H1 (cell line): Measurements from ENCODE around the gene C7orf25. TPM values are rescaled to one million over a fixed set of nuclear protein-coding genes. Genes with fewer than 3 reads are reported as not detected.
A peak's percentile ranks its signal among the peaks of the same experiment; 100 is the strongest.

ENCODE experiments used
- CTCF ChIA-PET: fragments of 300-600 bp; sonication (Branson Sonifier 250); formaldehyde crosslinking; loops from one replicate; lab custom pipeline; 2021; ENCODE audit not compliant: partially characterized antibody; lab: Charles Lee
- POLR2A ChIA-PET: fragments of 300-600 bp; sonication (Branson Sonifier 250); formaldehyde crosslinking; loops from one replicate; lab custom pipeline; 2021; ENCODE audit warnings: inconsistent platforms; ENCODE audit not compliant: partially characterized antibody; lab: Charles Lee
- DNase-seq, 2 experiments: peaks; one replicate each; pipeline versions ENCODE4 v3.0.0 to v3.0.0-alpha.2; 2010 to 2022; ENCODE audit warnings: low spot score in 2 of 2, low read depth in 1 of 2, mixed read lengths in 1 of 2
- FAIRE-seq: peaks from 2 replicates; lab custom pipeline; 2011; peaks lifted over from hg19 to GRCh38; lab: Jason Lieb, UNC
- H2AFZ ChIP-seq: 2 replicates; pipeline ENCODE4 v1.8.1; 2012; ENCODE audit warnings: low read length, inconsistent platforms
- H2AK5ac ChIP-seq: 2 replicates; pipeline ENCODE4 v1.6.1; 2013; ENCODE audit warnings: low read depth, low read length
- H2BK120ac ChIP-seq: replicated peaks from 2 replicates; pipeline ENCODE3; 2013; ENCODE audit warnings: low read depth, low read length, inconsistent platforms
- H2BK12ac ChIP-seq: 2 replicates; pipeline ENCODE4 v1.6.1; 2013; ENCODE audit warnings: low read depth, low read length
- H2BK15ac ChIP-seq: 2 replicates; pipeline ENCODE4 v1.6.1; 2013; ENCODE audit warnings: low read length
- H2BK20ac ChIP-seq: 2 replicates; pipeline ENCODE4 v1.6.1; 2013; ENCODE audit warnings: low read length
- H2BK5ac ChIP-seq: 2 replicates; pipeline ENCODE4 v1.6.1; 2013; ENCODE audit warnings: low read depth, low read length
- H3K14ac ChIP-seq: 2 replicates; pipeline ENCODE4 v1.6.1; 2013; ENCODE audit warnings: inconsistent platforms; ENCODE audit not compliant: insufficient read length
- H3K18ac ChIP-seq: 2 replicates; pipeline ENCODE4 v1.6.1; 2013; ENCODE audit warnings: low read length; ENCODE audit errors: extremely low read depth
- H3K23ac ChIP-seq: 2 replicates; pipeline ENCODE4 v1.6.1; 2013; ENCODE audit warnings: inconsistent platforms; ENCODE audit not compliant: insufficient read length
- H3K23me2 ChIP-seq: 2 replicates; pipeline ENCODE4 v1.6.1; 2013; ENCODE audit warnings: low read depth, low read length
- H3K27ac ChIP-seq: 2 replicates; pipeline ENCODE4 v1.6.1; 2011; ENCODE audit warnings: low read depth, low read length, inconsistent platforms
- H3K27me3 ChIP-seq, 4 experiments: replicated peaks in 1 of 4; 1 replicate in 1 of 4; 2 replicates in 3 of 4; pipeline versions ENCODE4 v1.6.1 to v1.8.1; 2011 to 2013; ENCODE audit warnings: low read length in 3 of 4, mild to moderate bottlenecking in 3 of 4, inconsistent platforms in 2 of 4, mixed read lengths in 2 of 4, moderate library complexity in 1 of 4; ENCODE audit not compliant: control insufficient read depth in 3 of 4, insufficient read depth in 3 of 4; ENCODE audit errors: extremely low read depth in 1 of 4
- H3K36me3 ChIP-seq, 4 experiments: 2 replicates each; pipeline versions ENCODE4 v1.6.1 to v1.8.1; 2011 to 2013; ENCODE audit warnings: mild to moderate bottlenecking in 4 of 4, low read length in 3 of 4, moderate library complexity in 2 of 4, control low read depth in 1 of 4, inconsistent platforms in 1 of 4; ENCODE audit not compliant: insufficient read depth in 4 of 4, control insufficient read depth in 2 of 4
- H3K4ac ChIP-seq: replicated peaks from 2 replicates; pipeline ENCODE3; 2013; ENCODE audit warnings: low read length, low read depth, mixed read lengths, inconsistent platforms; ENCODE audit not compliant: insufficient read length
- H3K4me1 ChIP-seq, 4 experiments: replicated peaks in 1 of 4; 1 replicate in 1 of 4; 2 replicates in 3 of 4; pipeline versions ENCODE4 v1.6.1 to v1.8.1; 2011 to 2013; ENCODE audit warnings: low read length in 3 of 4, inconsistent platforms in 2 of 4, mixed read lengths in 1 of 4; ENCODE audit not compliant: insufficient read depth in 4 of 4, control insufficient read depth in 3 of 4
- H3K4me2 ChIP-seq, 2 experiments: 2 replicates each; pipeline versions ENCODE4 v1.6.1 to v1.8.1; 2011 to 2013; ENCODE audit warnings: low read depth in 2 of 2, low read length in 2 of 2, control low read depth in 1 of 2, inconsistent platforms in 1 of 2, mild to moderate bottlenecking in 1 of 2; ENCODE audit not compliant: insufficient read depth in 1 of 2
- H3K4me3 ChIP-seq, 4 experiments: fragments of 200-600, 300-600 bp in 1 of 4; sonication (generic), shearing (Covaris generic), sonication (Bioruptor Twin) in 1 of 4; 2 replicates each; pipeline versions ENCODE4 v1.5.1 to v1.8.1; 2011 to 2016; ENCODE audit warnings: low read length in 4 of 4, low read depth in 3 of 4, control low read depth in 2 of 4, inconsistent platforms in 2 of 4, mild to moderate bottlenecking in 2 of 4, mixed read lengths in 1 of 4, moderate library complexity in 1 of 4; ENCODE audit not compliant: insufficient read depth in 2 of 4; ENCODE audit errors: extremely low read depth in 1 of 4
- H3K56ac ChIP-seq: replicated peaks from 2 replicates; pipeline ENCODE3; 2013; ENCODE audit warnings: low read depth, mild to moderate bottlenecking, mixed read lengths, low read length, inconsistent platforms; ENCODE audit not compliant: insufficient read length
- H3K79me1 ChIP-seq: 2 replicates; pipeline ENCODE4 v1.6.1; 2013; ENCODE audit warnings: low read depth, low read length, control low read depth
- H3K79me2 ChIP-seq, 2 experiments: 2 replicates each; pipeline versions ENCODE4 v1.6.1 to v1.8.1; 2012 to 2013; ENCODE audit warnings: low read length in 2 of 2, mild to moderate bottlenecking in 2 of 2, inconsistent platforms in 1 of 2; ENCODE audit not compliant: insufficient read depth in 2 of 2, control insufficient read depth in 1 of 2
- H3K9ac ChIP-seq, 4 experiments: replicated peaks in 1 of 4; 1 replicate in 1 of 4; 2 replicates in 3 of 4; pipeline versions ENCODE4 v1.6.1 to v1.8.1; 2011 to 2013; ENCODE audit warnings: low read depth in 3 of 4, low read length in 3 of 4, control low read depth in 2 of 4, mild to moderate bottlenecking in 2 of 4, moderate library complexity in 2 of 4, inconsistent platforms in 1 of 4; ENCODE audit errors: extremely low read depth in 1 of 4
- H3K9me3 ChIP-seq, 2 experiments: 2 replicates each; pipeline versions ENCODE4 v1.6.1 to v1.8.1; 2012 to 2013; ENCODE audit warnings: mild to moderate bottlenecking in 2 of 2, moderate library complexity in 2 of 2, control low read depth in 1 of 2, inconsistent platforms in 1 of 2, low read depth in 1 of 2, low read length in 1 of 2, mixed read lengths in 1 of 2; ENCODE audit not compliant: insufficient read depth in 2 of 2
- H4K20me1 ChIP-seq, 2 experiments: replicated peaks in 1 of 2; 2 replicates each; pipeline versions ENCODE3 to v1.8.1; 2011 to 2013; ENCODE audit warnings: inconsistent platforms in 2 of 2, low read length in 2 of 2, mild to moderate bottlenecking in 1 of 2; ENCODE audit not compliant: insufficient read depth in 2 of 2, control insufficient read depth in 1 of 2
- H4K5ac ChIP-seq: 2 replicates; pipeline ENCODE4 v1.6.1; 2013; ENCODE audit warnings: low read length, low read depth, mixed read lengths, inconsistent platforms; ENCODE audit not compliant: insufficient read length
- H4K8ac ChIP-seq: 2 replicates; pipeline ENCODE4 v1.8.0; 2013; ENCODE audit warnings: mild to moderate bottlenecking, moderate library complexity, low read length, inconsistent platforms; ENCODE audit not compliant: insufficient read depth; ENCODE audit errors: extremely low read depth
- H4K91ac ChIP-seq: replicated peaks from 2 replicates; pipeline ENCODE3; 2013; ENCODE audit warnings: low read length, mixed read lengths, inconsistent platforms; ENCODE audit not compliant: insufficient read length
- CREB1 ChIP-seq: IDR thresholded peaks from 2 replicates; pipeline ENCODE4 v1.6.1; 2012; ENCODE audit warnings: inconsistent platforms
- KDM4A ChIP-seq: IDR thresholded peaks from one replicate; pipeline ENCODE4 v1.7.1; 2012; ENCODE audit warnings: low read depth, mild to moderate bottlenecking, moderate library complexity, low read length, inconsistent platforms; ENCODE audit not compliant: severe bottlenecking
- RBBP5 ChIP-seq: IDR thresholded peaks from 2 replicates; pipeline ENCODE4 v1.7.1; 2012; ENCODE audit warnings: low read depth, mild to moderate bottlenecking, inconsistent platforms, low read length, moderate library complexity, borderline replicate concordance
- SUZ12 ChIP-seq: fragments of 200-600 bp; sonication (generic); IDR thresholded peaks from 2 replicates; pipeline ENCODE4 v1.6.1; 2012; ENCODE audit warnings: mild to moderate bottlenecking, inconsistent platforms, low read length, moderate library complexity, mixed read lengths
- TAF7 ChIP-seq: optimal IDR thresholded peaks from 2 replicates; pipeline ENCODE3; 2011; ENCODE audit warnings: low read depth, mild to moderate bottlenecking, inconsistent platforms, low read length, moderate library complexity, borderline replicate concordance
- YY1 ChIP-seq: IDR thresholded peaks from 2 replicates; pipeline ENCODE4 v1.6.1; 2011; ENCODE audit warnings: low read depth, mild to moderate bottlenecking, low read length
- WGBS, 2 experiments: shearing (Covaris generic) in 1 of 2; methylation state at CpG; one replicate each; pipeline versions ENCODE4 v1.1.6 to v1.1.7; 2013 to 2015; ENCODE audit warnings: low lambda C conversion rate in 2 of 2, mixed read lengths in 2 of 2, inconsistent platforms in 1 of 2, low coverage in 1 of 2, missing lambda C conversion rate in 1 of 2; ENCODE audit not compliant: insufficient replicate concordance in 2 of 2, insufficient coverage in 1 of 2, insufficient read length in 1 of 2; ENCODE audit errors: extremely low coverage in 1 of 2, missing lambda C conversion rate in 1 of 2; 5-methylcytosine and 5-hydroxymethylcytosine counted together
- long read RNA-seq, 2 experiments: library from RNA in 1 of 2; library from capped mRNA in 1 of 2; stranded (forward); transcript quantifications; one replicate each; pipeline ENCODE4 v2.0.0, GENCODE V29; 2021; ENCODE audit warnings: inconsistent platforms in 1 of 2
- polyA minus RNA-seq, 3 experiments: library from RNA; depleted of rRNA, polyadenylated mRNA; stranded (reverse); fragments of >200 nt; gene quantifications; 1 replicate in 2 of 3; 2 replicates in 1 of 3; pipeline ENCODE4 v1.2.3, GENCODE V29; 2011
- polyA plus RNA-seq, 7 experiments: library from polyadenylated mRNA; depleted of rRNA in 3 of 7; stranded (reverse) in 5 of 7; unstranded in 2 of 7; fragments of >200 nt in 5 of 7; fragments of 200-250 nt in 2 of 7; gene quantifications; 1 replicate in 5 of 7; 2 replicates in 1 of 7; 4 replicates in 1 of 7; pipeline versions ENCODE4 v1.2.1 to v1.2.3, GENCODE V29; 2011 to 2013; ENCODE audit warnings: missing spikeins in 2 of 7, mixed read lengths in 2 of 7
- total RNA-seq: library from RNA; stranded (reverse); fragmentation: NEBNext Ultra II Directional; extraction: Animal tissue kit (Norgen Biotek cat#: 25700); gene quantifications from 2 replicates; pipeline ENCODE4 v1.2.1, GENCODE V29; 2021

The C7orf25 gene
- total RNA-seq: 2.6 and 4.5 TPM in 2 replicates
- 0.70 and 1.3 TPM in 2 replicates for polyA plus RNA-seq (2011; rRNA removed)
- 3.0 TPM for polyA plus RNA-seq (2011; cell fraction: cytosol; rRNA removed)
- polyA plus RNA-seq (2011; cell fraction: nucleus; rRNA removed): 1.4 TPM
- polyA plus RNA-seq (2012, experiment 1 of 2): 2.2 to 3.9 TPM (median 2.6 TPM) in 4 replicates
- polyA plus RNA-seq (2012, experiment 2 of 2): 0.71 TPM
- polyA plus RNA-seq (2013, experiment 1 of 2): 4.5 TPM
- polyA plus RNA-seq (2013, experiment 2 of 2): 4.0 TPM
- polyA minus RNA-seq (2011; rRNA and poly(A)+ RNA removed): 2.5 and 3.1 TPM in 2 replicates
- 2.1 TPM for polyA minus RNA-seq (2011; cell fraction: cytosol; rRNA and poly(A)+ RNA removed)
- 7.0 TPM for polyA minus RNA-seq (2011; cell fraction: nucleus; rRNA and poly(A)+ RNA removed)
- long read RNA-seq, experiment 1, partial matches to known transcripts: 0 of 3 reads
- long read RNA-seq, experiment 1, other reads (novel, unspliced or antisense): 1 of 3 reads
- long read RNA-seq, experiment 2, transcript C7orf25-201 (2 exons, 2,451 nt): major isoform, 5 of 5 reads
- long read RNA-seq, experiment 2, partial matches to known transcripts: 0 of 5 reads
- long read RNA-seq, experiment 2, other reads (novel, unspliced or antisense): 0 of 5 reads

- H3K4me3 ChIP-seq: peak within 1 kb of the TSS; percentile 64 to 85 (median 68)
- H3K56ac ChIP-seq: no peak within 1 kb of the TSS
- H2BK20ac ChIP-seq: no peak within 1 kb of the TSS
- H3K4me2 ChIP-seq: peak within 1 kb of the TSS; percentile 78 to 96
- peak within 1 kb of the TSS; percentile 60; the same call in 1 of the 2 replicates for H2BK5ac ChIP-seq
- H4K91ac ChIP-seq: no peak within 1 kb of the TSS
- ChIA-PET POLR2A (interaction anchor here (0.6 to 9.1 kb wide), 7 partner anchors 15 to 905 kb away, joined by 3 to 112 read pairs (median 3); partner anchors contain the start of genes MRPL32 and PSMA2), CTCF (interaction anchor here (1.3 kb wide), 1 partner anchor 34 kb away, joined by 6 read pairs; no protein-coding TSS in a partner anchor)
- H3K9me3 ChIP-seq: no peaks in the 10 kb centered on the region
- DNase-seq (peak; percentile 91 to 98), FAIRE-seq (no peak)
- H2BK15ac ChIP-seq: no peak within 1 kb of the TSS
- WGBS, 2 experiments: 1% methylated on average over 64 of the region's 95 CpGs; no CpG with 5 or more reads in 1 of the 2 experiments
- no peak within 1 kb of the TSS for H4K5ac ChIP-seq
- peaks cover 2% of the 10 kb centered on the region; the same call in 1 of the 2 replicates for H3K23me2 ChIP-seq
- H4K20me1 ChIP-seq: no peaks in the 10 kb centered on the region
- peaks cover 2 to 11% (median 5%) of the 10 kb centered on the region in 4 experiments; a peak in 6 of 7 replicates for H3K4me1 ChIP-seq
- no peak within 1 kb of the TSS for H3K23ac ChIP-seq
- peak within 1 kb of the TSS; percentile 73 for H3K27ac ChIP-seq
- H3K36me3 ChIP-seq: peaks cover 2 to 24% (median 7%) of the 10 kb centered on the region in 4 experiments; a peak in 5 of 8 replicates
- peak within 1 kb of the TSS; percentile 29; the same call in 1 of the 2 replicates for H4K8ac ChIP-seq
- peaks cover 4% of the 10 kb centered on the region; the same call in 1 of the 2 replicates for H3K79me1 ChIP-seq
- peak within 1 kb of the TSS; percentile 4 for H3K4ac ChIP-seq
- no peak within 1 kb of the TSS for H2BK12ac ChIP-seq
- H3K79me2 ChIP-seq: peaks cover 0 to 10% of the 10 kb centered on the region in 2 experiments; a peak in 2 of 4 replicates
- peak within 1 kb of the TSS; percentile 54 to 87 (median 74) for H3K9ac ChIP-seq
- peak within 1 kb of the TSS; percentile 41; the same call in 1 of the 2 replicates for H2AK5ac ChIP-seq
- peak within 1 kb of the TSS; percentile 56; the same call in 1 of the 2 replicates for H3K18ac ChIP-seq
- H2AFZ ChIP-seq: peak within 1 kb of the TSS; percentile 55; the same call in 1 of the 2 replicates
- H3K27me3 ChIP-seq: no peaks in the 10 kb centered on the region
- H2BK120ac ChIP-seq: no peak within 1 kb of the TSS
- no peak within 1 kb of the TSS for H3K14ac ChIP-seq
- TF ChIP-seq TAF7 (peak; percentile 72), CREB1 (peak; percentile 87), KDM4A (no peak), YY1 (peak; percentile 100), SUZ12 (no peak), RBBP5 (peak; percentile 97; the same call in 1 of the 2 replicates)
These were observed at the start of gene C7orf25 for GRCh38 chr7:42911454-42912447. TSS of gene C7orf25 (minus strand) at chr7:42912070. CDS start at chr7:42910900, 1,170 bp downstream.
